Measurements from ENCODE around the gene VWA8.
"Not testable (repeated sequence)": the region's sequence is repeated elsewhere in the genome, so short reads cannot be mapped to it uniquely, and the experiment has no call there.

VWA8 gene

DNA sequence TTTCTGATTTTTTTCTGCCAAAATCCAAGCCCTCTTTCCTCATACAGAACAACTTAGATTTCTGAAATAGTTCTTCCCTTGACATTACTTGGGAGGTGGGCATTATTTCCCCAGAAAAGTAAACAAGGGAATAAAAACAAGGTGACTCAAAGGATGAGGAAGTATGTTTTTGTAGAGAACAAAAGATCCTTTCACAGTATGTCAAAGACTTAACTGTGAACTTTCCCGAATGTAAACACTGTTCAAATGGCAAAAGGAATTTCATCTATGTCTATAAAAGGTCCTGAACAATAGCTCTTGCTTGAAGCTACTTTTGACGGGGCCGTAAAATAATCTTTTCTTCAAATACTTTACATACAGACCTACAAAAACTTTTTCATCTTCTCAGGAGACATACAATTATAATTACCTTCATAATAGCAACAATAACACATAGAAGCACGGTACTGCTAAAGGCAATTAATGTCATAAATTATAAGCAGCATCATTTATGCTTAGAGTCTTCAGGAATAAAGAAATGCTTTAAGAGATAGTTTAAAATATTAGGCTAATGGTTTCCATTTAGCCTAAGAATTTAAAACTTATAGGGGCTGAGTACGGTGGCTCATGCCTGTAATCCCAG lies 312.5 kb downstream of the VWA8 start:
- no peaks in the 10 kb centered on the region for H3K27me3 ChIP-seq (ENCODE audit: control insufficient read depth, insufficient read depth, low read length)
- H3K27ac ChIP-seq (ENCODE audit: low read depth, low read length) = peak overlapping the region; percentile 34
- no peak overlapping the region for H3K9ac ChIP-seq (ENCODE audit: low read depth, low read length)
- H3K9me3 ChIP-seq (ENCODE audit: control insufficient read depth, insufficient read depth, low read length) = no peaks in the 10 kb centered on the region
- peaks cover 22% of the 10 kb centered on the region for H3K4me1 ChIP-seq (ENCODE audit: control insufficient read depth, insufficient read depth, low read length)
- no peaks in the 10 kb centered on the region for H3K36me3 ChIP-seq (ENCODE audit: control insufficient read depth, insufficient read depth, low read length)
- H3K4me3 ChIP-seq (ENCODE audit: low read depth, low read length) = no peak overlapping the region

DNA sequence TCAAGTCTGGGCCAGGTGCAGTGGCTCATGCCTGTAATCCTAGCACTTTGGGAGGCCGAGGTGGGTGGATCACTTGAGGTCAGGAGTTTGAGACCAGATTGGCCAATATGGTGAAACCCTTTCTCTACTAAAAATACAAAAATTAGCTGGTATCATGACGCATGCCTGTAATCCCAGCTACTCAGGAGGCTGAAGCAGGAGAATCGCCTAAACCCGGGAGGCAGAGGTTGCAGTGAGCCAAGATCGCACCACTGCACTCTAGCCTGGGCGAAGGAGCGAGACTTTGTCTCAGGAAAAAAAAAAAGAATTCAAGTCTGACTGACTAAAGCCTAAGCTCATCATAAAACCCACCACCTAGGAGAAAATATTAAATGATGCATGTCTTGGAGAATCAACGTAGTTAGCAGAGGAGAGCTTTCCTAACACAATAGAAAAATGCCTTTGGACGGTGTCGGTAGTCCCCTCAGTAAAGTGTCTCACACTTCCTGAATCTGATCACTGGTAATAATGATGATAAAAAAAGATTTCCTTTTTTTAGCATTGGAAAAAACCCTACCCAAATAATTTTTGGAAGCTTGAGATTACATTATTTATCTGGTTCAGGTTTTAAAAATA lies 313.1 kb downstream of the VWA8 start:
- Histone ChIP-seq H3K27ac (ENCODE audit: low read depth, low read length) (peak overlapping the region; percentile 26), H3K4me1 (ENCODE audit: control insufficient read depth, insufficient read depth, low read length) (peaks cover 25% of the 10 kb centered on the region)
- H3K36me3 ChIP-seq (ENCODE audit: control insufficient read depth, insufficient read depth, low read length); H3K4me3 ChIP-seq (ENCODE audit: low read depth, low read length); H3K9ac ChIP-seq (ENCODE audit: low read depth, low read length); H3K27me3 ChIP-seq (ENCODE audit: control insufficient read depth, insufficient read depth, low read length); H3K9me3 ChIP-seq (ENCODE audit: control insufficient read depth, insufficient read depth, low read length): not testable (repeated sequence)

GRCh38 chr13:41645331-41645730 lies 315.6 kb downstream of the VWA8 start:
- Histone ChIP-seq H3K27ac (ENCODE audit: low read depth, low read length) (no peak overlapping the region), H3K27me3 (ENCODE audit: control insufficient read depth, insufficient read depth, low read length) (no peaks in the 10 kb centered on the region), H3K36me3 (ENCODE audit: control insufficient read depth, insufficient read depth, low read length) (no peaks in the 10 kb centered on the region), H3K4me1 (ENCODE audit: control insufficient read depth, insufficient read depth, low read length) (peaks cover 25% of the 10 kb centered on the region), H3K9ac (ENCODE audit: low read depth, low read length) (no peak overlapping the region), H3K4me3 (ENCODE audit: low read depth, low read length) (no peak overlapping the region), H3K9me3 (ENCODE audit: control insufficient read depth, insufficient read depth, low read length) (no peaks in the 10 kb centered on the region)

GRCh38 chr13:41644742-41645141 lies 316.2 kb downstream of the VWA8 start:
- Histone ChIP-seq H3K27me3 (ENCODE audit: control insufficient read depth, insufficient read depth, low read length) (no peaks in the 10 kb centered on the region), H3K9ac (ENCODE audit: low read depth, low read length) (no peak overlapping the region), H3K4me1 (ENCODE audit: control insufficient read depth, insufficient read depth, low read length) (peaks cover 24% of the 10 kb centered on the region), H3K36me3 (ENCODE audit: control insufficient read depth, insufficient read depth, low read length) (no peaks in the 10 kb centered on the region), H3K27ac (ENCODE audit: low read depth, low read length) (no peak overlapping the region), H3K9me3 (ENCODE audit: control insufficient read depth, insufficient read depth, low read length) (no peaks in the 10 kb centered on the region), H3K4me3 (ENCODE audit: low read depth, low read length) (no peak overlapping the region)

- Histone ChIP-seq H3K27me3 (ENCODE audit: control insufficient read depth, insufficient read depth, low read length) (no peaks in the 10 kb centered on the region), H3K9ac (ENCODE audit: low read depth, low read length) (no peak overlapping the region), H3K4me3 (ENCODE audit: low read depth, low read length) (no peak overlapping the region), H3K27ac (ENCODE audit: low read depth, low read length) (no peak overlapping the region), H3K36me3 (ENCODE audit: control insufficient read depth, insufficient read depth, low read length) (no peaks in the 10 kb centered on the region), H3K4me1 (ENCODE audit: control insufficient read depth, insufficient read depth, low read length) (peaks cover 16% of the 10 kb centered on the region), H3K9me3 (ENCODE audit: control insufficient read depth, insufficient read depth, low read length) (no peaks in the 10 kb centered on the region)
Measured at GRCh38 chr13:41643507-41643906, 317.4 kb downstream of the VWA8 start.

DNA sequence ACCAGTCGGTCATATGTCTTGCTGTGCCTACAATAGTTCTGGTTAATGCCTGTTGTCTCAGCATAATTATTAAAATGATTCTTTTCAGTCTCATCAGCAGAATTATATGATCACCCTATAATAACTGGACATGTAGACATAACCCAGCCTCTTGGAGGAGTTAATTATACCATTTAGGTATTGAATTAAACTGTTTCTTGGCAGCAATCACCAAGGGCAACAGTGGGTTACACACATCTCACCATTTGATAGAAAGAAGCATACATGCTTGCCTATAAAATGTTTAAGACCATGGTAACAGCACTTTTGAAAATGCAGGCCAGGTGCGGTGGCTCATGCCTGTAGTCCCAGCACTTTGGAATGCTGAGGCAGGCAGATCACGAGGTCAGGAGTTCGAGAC lies 318.9 kb downstream of the VWA8 start:
- peaks cover 7% of the 10 kb centered on the region; the same call in 1 of the 2 replicates for H3K4me1 ChIP-seq (ENCODE audit: control insufficient read depth, insufficient read depth, low read length)
- H3K9me3 ChIP-seq (ENCODE audit: control insufficient read depth, insufficient read depth, low read length) = no peaks in the 10 kb centered on the region
- no peak overlapping the region for H3K27ac ChIP-seq (ENCODE audit: low read depth, low read length)
- no peak overlapping the region for H3K9ac ChIP-seq (ENCODE audit: low read depth, low read length)
- H3K27me3 ChIP-seq (ENCODE audit: control insufficient read depth, insufficient read depth, low read length) = no peaks in the 10 kb centered on the region
- H3K4me3 ChIP-seq (ENCODE audit: low read depth, low read length) = no peak overlapping the region
- no peaks in the 10 kb centered on the region for H3K36me3 ChIP-seq (ENCODE audit: control insufficient read depth, insufficient read depth, low read length)

DNA sequence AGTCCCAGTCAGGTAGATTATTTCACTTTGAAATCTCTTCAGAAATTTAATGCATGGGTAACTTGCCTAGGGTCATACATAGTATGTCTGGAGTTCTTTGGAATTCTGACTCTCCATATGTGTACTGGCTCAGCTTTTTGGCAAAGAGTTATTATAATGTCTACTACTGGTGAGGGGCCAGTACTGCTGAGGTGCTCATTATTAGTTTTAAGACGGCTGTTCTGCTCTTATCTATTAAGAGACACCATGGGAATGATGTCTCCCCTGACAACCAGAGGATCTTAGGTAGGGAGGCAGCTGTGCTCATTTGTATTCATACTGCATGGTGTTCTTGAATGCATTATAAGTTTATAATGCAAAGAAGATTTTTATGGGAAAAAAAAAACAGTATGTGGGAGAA lies 319.5 kb downstream of the VWA8 start:
- no peaks in the 10 kb centered on the region for H3K27me3 ChIP-seq (ENCODE audit: control insufficient read depth, insufficient read depth, low read length)
- peaks cover 7% of the 10 kb centered on the region; the same call in 1 of the 2 replicates for H3K4me1 ChIP-seq (ENCODE audit: control insufficient read depth, insufficient read depth, low read length)
- H3K4me3 ChIP-seq (ENCODE audit: low read depth, low read length) = no peak overlapping the region
- H3K36me3 ChIP-seq (ENCODE audit: control insufficient read depth, insufficient read depth, low read length) = no peaks in the 10 kb centered on the region
- no peaks in the 10 kb centered on the region for H3K9me3 ChIP-seq (ENCODE audit: control insufficient read depth, insufficient read depth, low read length)
- no peak overlapping the region for H3K27ac ChIP-seq (ENCODE audit: low read depth, low read length)
- no peak overlapping the region for H3K9ac ChIP-seq (ENCODE audit: low read depth, low read length)

DNA sequence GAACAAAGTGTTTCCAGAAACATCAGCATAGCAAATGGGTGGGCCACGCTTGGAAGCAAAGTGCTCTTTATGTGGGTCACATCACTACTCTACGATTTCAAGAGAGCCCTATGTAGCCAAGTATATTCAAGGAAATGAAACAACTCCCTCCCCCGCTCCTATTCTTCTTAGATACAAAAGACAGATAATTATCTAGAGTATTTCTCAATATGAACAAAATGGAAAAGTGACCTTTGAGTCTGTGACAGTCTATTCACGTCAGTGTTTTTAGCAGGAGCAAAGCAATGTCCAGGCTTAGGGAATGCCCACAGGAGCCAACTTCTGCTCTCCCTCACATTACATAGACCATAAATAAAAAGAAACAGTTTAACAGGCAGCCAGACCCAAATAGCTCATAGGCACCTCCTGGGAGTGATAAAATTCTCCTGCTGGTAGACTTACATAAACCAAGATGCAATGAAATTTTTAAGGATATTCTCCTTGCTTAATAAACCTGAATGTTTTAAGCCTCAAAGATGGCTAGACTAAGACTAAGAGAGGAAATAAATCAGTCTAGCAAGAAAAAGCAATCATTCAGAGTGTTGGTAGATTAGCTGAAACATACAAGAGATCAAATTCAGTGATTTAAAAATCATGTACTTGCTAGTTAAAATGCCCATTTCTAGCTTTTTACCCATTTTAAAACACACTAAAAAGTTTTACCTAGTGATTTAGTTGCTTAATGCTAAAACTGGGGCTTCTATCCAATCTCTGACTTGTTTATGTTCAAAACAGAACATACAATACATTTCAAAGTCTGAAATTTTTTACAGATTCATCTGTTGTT lies 320.7 kb downstream of the VWA8 start:
- Histone ChIP-seq H3K9ac (ENCODE audit: low read depth, low read length) (no peak overlapping the region), H3K4me1 (ENCODE audit: control insufficient read depth, insufficient read depth, low read length) (peaks cover 7% of the 10 kb centered on the region; the same call in 1 of the 2 replicates), H3K27ac (ENCODE audit: low read depth, low read length) (no peak overlapping the region), H3K27me3 (ENCODE audit: control insufficient read depth, insufficient read depth, low read length) (no peaks in the 10 kb centered on the region), H3K4me3 (ENCODE audit: low read depth, low read length) (no peak overlapping the region), H3K36me3 (ENCODE audit: control insufficient read depth, insufficient read depth, low read length) (no peaks in the 10 kb centered on the region), H3K9me3 (ENCODE audit: control insufficient read depth, insufficient read depth, low read length) (no peaks in the 10 kb centered on the region)

DNA sequence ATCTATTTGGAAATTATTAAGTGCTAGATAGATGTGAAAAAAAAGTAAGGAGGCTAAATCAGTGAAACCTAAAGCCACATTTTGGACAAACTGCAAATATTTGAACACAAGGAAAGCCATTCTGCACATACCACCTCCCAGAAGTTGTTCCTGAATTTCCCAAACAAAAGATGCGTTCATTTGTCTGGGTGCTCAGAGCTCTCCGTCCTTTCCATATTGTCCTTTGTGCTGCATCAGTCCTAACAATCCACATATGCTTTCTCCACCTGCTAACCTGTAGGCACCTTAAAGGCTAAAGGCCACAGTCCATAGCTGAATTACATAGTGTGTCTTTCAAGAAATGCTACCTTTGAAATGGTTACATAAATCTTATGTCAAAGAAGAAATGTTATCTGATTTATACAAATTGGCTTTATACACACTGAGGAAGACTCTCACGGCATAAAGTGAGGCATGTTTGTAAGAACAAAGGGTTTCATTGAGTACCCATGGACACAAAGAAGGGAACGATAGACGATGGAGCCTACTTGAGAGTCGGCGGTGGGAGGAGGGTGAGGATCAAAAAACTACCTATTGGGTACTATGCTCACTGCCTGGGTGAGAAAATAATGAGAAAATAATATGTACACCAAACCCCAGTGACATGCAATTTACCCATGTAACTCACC lies 321.5 kb downstream of the VWA8 start:
- Histone ChIP-seq H3K27ac (ENCODE audit: low read depth, low read length) (no peak overlapping the region), H3K9ac (ENCODE audit: low read depth, low read length) (no peak overlapping the region), H3K4me3 (ENCODE audit: low read depth, low read length) (no peak overlapping the region), H3K9me3 (ENCODE audit: control insufficient read depth, insufficient read depth, low read length) (no peaks in the 10 kb centered on the region), H3K27me3 (ENCODE audit: control insufficient read depth, insufficient read depth, low read length) (no peaks in the 10 kb centered on the region), H3K4me1 (ENCODE audit: control insufficient read depth, insufficient read depth, low read length) (peaks cover 7% of the 10 kb centered on the region; the same call in 1 of the 2 replicates), H3K36me3 (ENCODE audit: control insufficient read depth, insufficient read depth, low read length) (no peaks in the 10 kb centered on the region)

DNA sequence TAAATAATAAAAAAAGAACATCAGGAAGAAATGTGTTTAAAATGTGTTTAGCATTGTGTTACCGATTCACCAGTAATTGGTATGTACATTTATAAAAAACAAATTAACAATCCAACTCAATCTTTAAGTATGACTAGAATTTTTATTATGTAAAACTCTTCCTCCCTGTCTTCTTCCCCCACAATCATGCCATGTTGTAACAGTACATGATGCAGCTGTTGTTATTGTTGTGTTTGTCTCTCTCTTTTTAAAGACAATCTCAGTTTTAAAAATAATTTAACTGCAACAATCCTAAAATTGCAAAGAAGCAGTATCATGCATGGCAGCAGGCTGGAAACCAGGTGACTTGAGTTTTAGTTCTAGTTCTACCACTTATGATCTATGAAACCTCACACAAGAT lies 323.3 kb downstream of the VWA8 start:
- H3K27me3 ChIP-seq (ENCODE audit: control insufficient read depth, insufficient read depth, low read length) = no peaks in the 10 kb centered on the region
- H3K27ac ChIP-seq (ENCODE audit: low read depth, low read length) = no peak overlapping the region
- no peaks in the 10 kb centered on the region for H3K36me3 ChIP-seq (ENCODE audit: control insufficient read depth, insufficient read depth, low read length)
- H3K9ac ChIP-seq (ENCODE audit: low read depth, low read length) = no peak overlapping the region
- H3K9me3 ChIP-seq (ENCODE audit: control insufficient read depth, insufficient read depth, low read length) = no peaks in the 10 kb centered on the region
- H3K4me3 ChIP-seq (ENCODE audit: low read depth, low read length) = no peak overlapping the region
- no peaks in the 10 kb centered on the region for H3K4me1 ChIP-seq (ENCODE audit: control insufficient read depth, insufficient read depth, low read length)

DNA sequence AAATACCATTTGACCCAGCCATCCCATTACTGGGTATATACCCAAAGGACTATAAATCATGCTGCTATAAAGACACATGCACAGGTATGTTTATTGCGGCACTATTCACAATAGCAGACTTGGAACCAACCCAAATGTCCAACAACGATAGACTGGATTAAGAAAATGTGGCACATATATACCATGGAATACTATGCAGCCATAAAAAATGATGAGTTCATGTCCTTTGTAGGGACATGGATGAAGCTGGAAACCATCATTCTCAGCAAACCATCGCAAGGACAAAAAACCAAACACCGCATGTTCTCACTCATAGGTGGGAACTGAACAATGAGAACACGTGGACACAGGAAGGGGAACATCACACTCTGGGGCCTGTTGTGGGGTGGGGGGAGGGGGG lies 323.9 kb downstream of the VWA8 start:
- H3K27ac ChIP-seq (ENCODE audit: low read depth, low read length); H3K9ac ChIP-seq (ENCODE audit: low read depth, low read length); H3K9me3 ChIP-seq (ENCODE audit: control insufficient read depth, insufficient read depth, low read length); H3K27me3 ChIP-seq (ENCODE audit: control insufficient read depth, insufficient read depth, low read length); H3K4me3 ChIP-seq (ENCODE audit: low read depth, low read length); H3K4me1 ChIP-seq (ENCODE audit: control insufficient read depth, insufficient read depth, low read length); H3K36me3 ChIP-seq (ENCODE audit: control insufficient read depth, insufficient read depth, low read length): not testable (repeated sequence)

Data from HUES48 (cell line).